Heart right ventricle (tissue), 16 donors: ENCODE measurements around the gene HNRNPH3. TPM values are rescaled to one million over a fixed set of nuclear protein-coding genes. Genes with fewer than 3 reads are reported as not detected.

Experiments
- ATAC-seq, 8 donors: fragments of 200-7000 bp; cut with Tn5 transposase; one replicate each; pipeline ENCODE4 v1.9.1; 2020; ENCODE audit warnings: mild to moderate bottlenecking in 8 of 8, moderate library complexity in 8 of 8, moderate number of reproducible peaks in 1 of 8
- DNase-seq, 2 donors: peaks; one replicate each; pipeline ENCODE4 v3.0.0-alpha.2; 2020
- H3K27ac ChIP-seq, 10 donors: fragments of 200-600 bp; sonication (generic) in 2 of 10; one replicate each; pipeline versions ENCODE4 v1.5.0 to v1.8.0; 2020 to 2022; ENCODE audit warnings: mild to moderate bottlenecking in 3 of 10
- H3K27me3 ChIP-seq, 7 donors: fragments of 200-600 bp; one replicate each; pipeline ENCODE4 v1.8.0; 2021 to 2022; ENCODE audit warnings: mild to moderate bottlenecking in 2 of 7
- H3K36me3 ChIP-seq, 9 donors: fragments of 200-600 bp; sonication (generic) in 1 of 9; one replicate each; pipeline versions ENCODE4 v1.5.0 to v1.8.0; 2020 to 2022; ENCODE audit warnings: mild to moderate bottlenecking in 2 of 9
- H3K4me1 ChIP-seq, 9 donors: fragments of 200-600 bp; sonication (generic) in 1 of 9; one replicate each; pipeline versions ENCODE4 v1.5.0 to v1.8.0; 2020 to 2022; ENCODE audit warnings: mild to moderate bottlenecking in 4 of 9
- H3K4me3 ChIP-seq, 10 donors: fragments of 200-600 bp; sonication (generic) in 2 of 10; one replicate each; pipeline versions ENCODE4 v1.5.0 to v1.8.0; 2020 to 2022; ENCODE audit warnings: mild to moderate bottlenecking in 7 of 10, moderate library complexity in 2 of 10
- H3K9me3 ChIP-seq, 11 donors: fragments of 200-600 bp in 10 of 11; sonication (generic) in 2 of 11; one replicate each; pipeline versions ENCODE4 v1.5.0 to v1.8.0; 2013 to 2022; ENCODE audit warnings: mild to moderate bottlenecking in 2 of 11, control low read depth in 1 of 11, moderate library complexity in 1 of 11
- CTCF ChIP-seq, 9 donors: fragments of 200-600 bp; sonication (generic) in 2 of 9; IDR thresholded peaks; one replicate each; pipeline versions ENCODE4 v1.5.0 to v1.8.0; 2021 to 2022; ENCODE audit warnings: antibody characterized with exemption in 9 of 9, mild to moderate bottlenecking in 5 of 9, moderate library complexity in 1 of 9
- WGBS, 2 donors: extraction: QIAGEN DNeasy Blood & Tissue Kit; methylation state at CpG; one replicate each; pipeline ENCODE4 v1.1.7; 2013; ENCODE audit warnings: inconsistent platforms in 1 of 2; 5-methylcytosine and 5-hydroxymethylcytosine counted together
- intact Hi-C, 10 donors: fragments of 100-400 bp; cut with DNase I; formaldehyde crosslinking; loops; one replicate each; pipeline versions ENCODE4 v1.11.1 to v1.14.2; 2022
- long read RNA-seq, 3 donors: library from polyadenylated mRNA; unstranded; transcript quantifications; one replicate each; pipeline ENCODE4 v2.0.0, GENCODE V29; 2020 to 2021
- polyA plus RNA-seq, 2 donors: library from polyadenylated mRNA; stranded (reverse); fragments of 200-250 nt; gene quantifications; one replicate each; pipeline ENCODE4 v1.2.3, GENCODE V29; 2013
- total RNA-seq, 10 donors: library from RNA; stranded (reverse); fragmentation: NEBNext Ultra II Directional in 3 of 10; extraction: Animal tissue kit (Norgen Biotek cat#: 25700) in 3 of 10; gene quantifications; one replicate each; pipeline versions ENCODE4 v1.2.1 to v1.2.4, GENCODE V29; 2021 to 2023
- donor health status: Arrhythmogenic right ventricular cardiomyopathy.
- donor health status: ischemic (EF 13 %, LVEDD 7.1; RV severe dilation, severe dysfunction).
- donor health status: healthy with polysubstance abuse.
- donor health status: DM: no; HTN: yes; CAD: no.
- donor health status: DM: no; HTN: no; CAD: no.
- donor health status: ischemic (EF 25% LVEDD 6.9; RV normal size, moderate dysfunction).
- donor health status: ischemic (EF 25% LVEDD 5.7; RV mildly dilated, moderate dysfunction).
- donor health status: healthy.
- donor health status: DM: yes; HTN: yes; CAD: no.
- donor health status: Ischemic cardiomyopathy.
- donor health status: ischemic (EF 35%, LVEDD 5.7; RV mildly dilated, moderate dysfunction).
- donor health status: nonischemic (EF 11% LVEDD 7.7; RV severe dilation, severe dysfunction).
- donor health status: DM: yes; HTN: yes; CAD: no.
- donor health status: PGD.
- donor health status: ischemic (EF 29% LVEDD 5.4; RV normal size, mild dysfunction).
- donor health status: nonischemic (EF 23%, LVEDD 6.1; RV moderate dilation, normal function).

Gene HNRNPH3
- total RNA-seq (100 to 1,000 TPM in 6 of 10 donors, 10 to 100 TPM in 4; 81.8 to 130 (median 105) TPM), polyA plus RNA-seq (100 to 1,000 TPM; 106 to 146 TPM)
- long read RNA-seq, donor 1, transcript HNRNPH3-202 (10 exons, 1,332 nt): minor isoform, 7 of 71 reads
- long read RNA-seq, donor 1, transcript HNRNPH3-201 (10 exons, 2,339 nt): major isoform, 25 of 71 reads
- long read RNA-seq, donor 1, partial matches to known transcripts: 3 of 71 reads
- long read RNA-seq, donor 1, other reads (novel, unspliced or antisense): 36 of 71 reads
- long read RNA-seq, donor 2, transcript HNRNPH3-201 (10 exons, 2,339 nt): major isoform, 24 of 84 reads
- long read RNA-seq, donor 2, transcript HNRNPH3-202 (10 exons, 1,332 nt): minor isoform, 12 of 84 reads
- long read RNA-seq, donor 2, partial matches to known transcripts: 5 of 84 reads
- long read RNA-seq, donor 2, other reads (novel, unspliced or antisense): 43 of 84 reads
- long read RNA-seq, donor 3, transcript HNRNPH3-201 (10 exons, 2,339 nt): major isoform, 31 of 89 reads
- long read RNA-seq, donor 3, transcript HNRNPH3-202 (10 exons, 1,332 nt): minor isoform, 11 of 89 reads
- long read RNA-seq, donor 3, partial matches to known transcripts: 1 of 89 reads
- long read RNA-seq, donor 3, other reads (novel, unspliced or antisense): 45 of 89 reads

GRCh38 chr10:68331455-68332258, at the start of gene HNRNPH3:
Gene HNRNPH3 (plus strand): TSS chr10:68332064. CDS start chr10:68337222, 5,158 bp downstream.
- Histone ChIP-seq H3K36me3 (no peaks in the 10 kb centered on the region), H3K4me1 (peaks cover 0 to 73% (median 42%) of the 10 kb centered on the region in 9 donors), H3K9me3 (no peaks in the 10 kb centered on the region), H3K4me3 (peak within 1 kb of the TSS; percentile 79 to 96 (median 88)), H3K27ac (peak within 1 kb of the TSS; percentile 97 to 100 (median 99)), H3K27me3 (no peaks in the 10 kb centered on the region)
- no peak for TF ChIP-seq CTCF (IDR thresholded peaks at IDR 0.05)
- ATAC-seq: peak; percentile 92 to 97 (median 94)
- 0 to 1% methylated on average over 73 of the region's 73 CpGs for WGBS, 2 donors
- intact Hi-C loops: loop anchor here in 4 of 10 donors (2.0 to 10.0 kb wide), 5 partner anchors 257 to 447 kb away; partner anchors contain the start of genes SIRT1 (in 3 of the 4), HERC4 (in 2 of the 4) and CCAR1 (in 1 of the 4)
- peak; percentile 99 for DNase-seq

GRCh38 chr10:68284062-68285001, 47.5 kb upstream of the HNRNPH3 start:
- no peaks in the 10 kb centered on the region for H3K36me3 ChIP-seq
- no peak for TF ChIP-seq CTCF (IDR thresholded peaks at IDR 0.05)
- WGBS, 2 donors: 64 to 72% methylated on average over 9 of the region's 9 CpGs
- no peaks in the 10 kb centered on the region for H3K4me1 ChIP-seq
- intact Hi-C loops: no loop called here
- no peak overlapping the region for H3K4me3 ChIP-seq
- H3K27me3 ChIP-seq: no peaks in the 10 kb centered on the region
- ATAC-seq: no peak
- H3K9me3 ChIP-seq: no peaks in the 10 kb centered on the region
- no peak for DNase-seq
- no peak overlapping the region for H3K27ac ChIP-seq

- TF ChIP-seq CTCF (IDR thresholded peaks at IDR 0.05): no peak
- H3K27me3 ChIP-seq: no peaks in the 10 kb centered on the region
- DNase-seq (no peak), ATAC-seq (no peak)
- no peaks in the 10 kb centered on the region for H3K9me3 ChIP-seq
- H3K27ac ChIP-seq: no peak overlapping the region
- intact Hi-C loops: no loop called here
- H3K4me1 ChIP-seq: no peaks in the 10 kb centered on the region
- no peak overlapping the region for H3K4me3 ChIP-seq
- H3K36me3 ChIP-seq: no peaks in the 10 kb centered on the region
- WGBS, 2 donors: 96 to 97% methylated on average over 4 of the region's 4 CpGs
Measured at GRCh38 chr10:68288717-68289116, 43.1 kb upstream of the HNRNPH3 start.
